Left ventricle myocardium inferior (tissue), 1 donor: ENCODE results near the gene PLXND1. TPM values are rescaled to one million over a fixed set of nuclear protein-coding genes. Genes with fewer than 3 reads are reported as not detected.

Source experiments
- DNase-seq: peaks from one replicate; pipeline ENCODE4 v3.0.0-alpha.2; 2020
- H3K27ac ChIP-seq: fragments of 200-600 bp; replicated peaks from 2 replicates; pipeline ENCODE4 v1.8.0; 2021
- H3K27me3 ChIP-seq: fragments of 200-600 bp; 2 replicates; pipeline ENCODE4 v1.8.0; 2021; ENCODE audit warnings: low read depth
- H3K36me3 ChIP-seq: fragments of 200-600 bp; 2 replicates; pipeline ENCODE4 v1.8.0; 2021
- H3K4me1 ChIP-seq: fragments of 200-600 bp; 2 replicates; pipeline ENCODE4 v1.8.0; 2021
- H3K4me3 ChIP-seq: fragments of 200-600 bp; 2 replicates; pipeline ENCODE4 v1.8.0; 2021; ENCODE audit warnings: mild to moderate bottlenecking, moderate library complexity
- H3K9me3 ChIP-seq: fragments of 200-600 bp; replicated peaks from 2 replicates; pipeline ENCODE4 v1.8.0; 2021
- CTCF ChIP-seq: fragments of 200-600 bp; IDR thresholded peaks from 2 replicates; pipeline ENCODE4 v1.8.0; 2021; ENCODE audit warnings: antibody characterized with exemption, mild to moderate bottlenecking, borderline replicate concordance
- intact Hi-C: fragments of 100-400 bp; cut with micrococcal nuclease; formaldehyde crosslinking; loops from one replicate; pipeline ENCODE4 v1.11.0; 2022
- total RNA-seq: library from RNA; stranded (reverse); fragmentation: NEBNext Ultra II Directional; extraction: Animal tissue kit (Norgen Biotek cat#: 25700); gene quantifications from one replicate; pipeline ENCODE4 v1.2.1, GENCODE V29; 2021
- donor health status: DM: no; HTN: yes; CAD: no; lungs with severe emphysema.

The PLXND1 gene
- total RNA-seq, 1 donor from 2014 or later = 45.5 TPM

- Histone ChIP-seq H3K27ac (no peak overlapping the region), H3K4me1 (no peaks in the 10 kb centered on the region), H3K9me3 (no peaks in the 10 kb centered on the region), H3K4me3 (no peak overlapping the region), H3K36me3 (no peaks in the 10 kb centered on the region), H3K27me3 (no peaks in the 10 kb centered on the region)
- no peak for DNase-seq
- intact Hi-C loops = no loop called here
- no peak for TF ChIP-seq CTCF
Measured at GRCh38 chr3:129543999-129544398, 62.5 kb downstream of the PLXND1 start.

GRCh38 chr3:129543156-129543790 is 63.2 kb downstream of the PLXND1 start, which contains the start of gene H1-8:
Gene H1-8 (plus strand): TSS chr3:129543175. CDS start chr3:129543219, 44 bp downstream.
- H3K27ac ChIP-seq = no peak within 1 kb of the TSS
- no peak for TF ChIP-seq CTCF
- no peaks in the 10 kb centered on the region for H3K36me3 ChIP-seq
- intact Hi-C loops = no loop called here
- no peaks in the 10 kb centered on the region for H3K9me3 ChIP-seq
- H3K4me1 ChIP-seq = no peaks in the 10 kb centered on the region
- H3K27me3 ChIP-seq = no peaks in the 10 kb centered on the region
- H3K4me3 ChIP-seq = no peak within 1 kb of the TSS
- DNase-seq = no peak

- no peak overlapping the region for H3K27ac ChIP-seq
- no peaks in the 10 kb centered on the region for H3K4me1 ChIP-seq
- H3K36me3 ChIP-seq = no peaks in the 10 kb centered on the region
- intact Hi-C loops = no loop called here
- H3K27me3 ChIP-seq = no peaks in the 10 kb centered on the region
- no peak for DNase-seq
- H3K4me3 ChIP-seq = no peak overlapping the region
- no peaks in the 10 kb centered on the region for H3K9me3 ChIP-seq
- TF ChIP-seq CTCF = no peak
Measured at GRCh38 chr3:129542747-129543146, 63.7 kb downstream of the PLXND1 start.

- Histone ChIP-seq H3K27me3 (no peaks in the 10 kb centered on the region), H3K36me3 (no peaks in the 10 kb centered on the region), H3K4me3 (no peak overlapping the region), H3K4me1 (no peaks in the 10 kb centered on the region), H3K9me3 (no peaks in the 10 kb centered on the region), H3K27ac (no peak overlapping the region)
- DNase-seq = no peak
- TF ChIP-seq CTCF = no peak
- intact Hi-C loops = no loop called here
Measured at GRCh38 chr3:129540776-129541516, 65.5 kb downstream of the PLXND1 start.

GRCh38 chr3:129539206-129539605 is 67.3 kb downstream of the PLXND1 start:
- H3K36me3 ChIP-seq = no peaks in the 10 kb centered on the region
- intact Hi-C loops = no loop called here

More at GRCh38 chr3:129539206-129539605, 67.3 kb downstream of the PLXND1 start:
- Histone ChIP-seq H3K27ac (no peak overlapping the region), H3K4me3 (no peak overlapping the region), H3K27me3 (no peaks in the 10 kb centered on the region), H3K9me3 (no peaks in the 10 kb centered on the region), H3K4me1 (no peaks in the 10 kb centered on the region)
- TF ChIP-seq CTCF = no peak
- DNase-seq = no peak
